HG03139 (cell line): ENCODE results near the gene STAB2.

Experiments
- ATAC-seq: cut with Tn5 transposase; IDR thresholded peaks from one replicate; pipeline ENCODE4 v1.9.1; 2021; ENCODE audit not compliant: unreplicated experiment

Gene STAB2

GRCh38 chr12:103586791-103587370 is at the start of gene STAB2:
TSS of gene STAB2 (plus strand) at chr12:103587273. CDS start at chr12:103587477, 204 bp downstream.
- no peak for ATAC-seq

- no peak for ATAC-seq
Measured at GRCh38 chr12:103538397-103538796, 48.7 kb upstream of the STAB2 start.

- no peak for ATAC-seq
Measured at GRCh38 chr12:103540319-103540718, 46.8 kb upstream of the STAB2 start.

- ATAC-seq, result no peak
Measured at GRCh38 chr12:103542078-103542477, 45.0 kb upstream of the STAB2 start.

- no peak for ATAC-seq
Measured at GRCh38 chr12:103546959-103547358, 40.1 kb upstream of the STAB2 start.

- no peak for ATAC-seq
Measured at GRCh38 chr12:103547376-103547775, 39.7 kb upstream of the STAB2 start.

- ATAC-seq, result no peak
Measured at GRCh38 chr12:103547929-103548328, 39.1 kb upstream of the STAB2 start.

- no peak for ATAC-seq
Measured at GRCh38 chr12:103548622-103549601, 38.2 kb upstream of the STAB2 start.

- ATAC-seq, result no peak
Measured at GRCh38 chr12:103556890-103557627, 30.0 kb upstream of the STAB2 start.

- no peak for ATAC-seq
Measured at GRCh38 chr12:103557628-103558010, 29.5 kb upstream of the STAB2 start.

- ATAC-seq, result no peak
Measured at GRCh38 chr12:103558879-103559278, 28.2 kb upstream of the STAB2 start.

- ATAC-seq, result no peak
Measured at GRCh38 chr12:103560604-103561101, 26.4 kb upstream of the STAB2 start.

GRCh38 chr12:103561174-103561573 is 25.9 kb upstream of the STAB2 start:
- ATAC-seq, result no peak

- no peak for ATAC-seq
Measured at GRCh38 chr12:103566398-103566797, 20.7 kb upstream of the STAB2 start.

GRCh38 chr12:103569278-103569677 is 17.8 kb upstream of the STAB2 start:
- no peak for ATAC-seq

GRCh38 chr12:103571286-103571685 is 15.8 kb upstream of the STAB2 start:
- no peak for ATAC-seq

GRCh38 chr12:103572312-103573045 is 14.6 kb upstream of the STAB2 start:
- no peak for ATAC-seq

- no peak for ATAC-seq
Measured at GRCh38 chr12:103573185-103573584, 13.9 kb upstream of the STAB2 start.

- ATAC-seq, result no peak
Measured at GRCh38 chr12:103578926-103579325, 8.1 kb upstream of the STAB2 start.

- no peak for ATAC-seq
Measured at GRCh38 chr12:103580026-103580425, 7.0 kb upstream of the STAB2 start.

- no peak for ATAC-seq
Measured at GRCh38 chr12:103583008-103583407, 4.1 kb upstream of the STAB2 start.
